RWPE2 (cell line): ENCODE measurements around the gene SMIM7.
A peak's percentile ranks its signal among the peaks of the same experiment; 100 is the strongest.

ENCODE experiments used
- ATAC-seq: fragments of 200-7000 bp; cut with Tn5 transposase; 3 replicates; pipeline ENCODE4 v1.9.1; 2021; ENCODE audit warnings: low read depth
- DNase-seq: peaks from one replicate; pipeline ENCODE4 v3.0.0-alpha.2; 2020; ENCODE audit warnings: low spot score
- H3K27ac ChIP-seq: fragments of 450-650 bp; 2 replicates; pipeline ENCODE4 v1.5.1; 2017; ENCODE audit warnings: mild to moderate bottlenecking; ENCODE audit not compliant: poor library complexity, severe bottlenecking
- H3K27me3 ChIP-seq: fragments of 250-450 bp; sonication (Bioruptor Pico); 2 replicates; pipeline ENCODE4 v1.5.1; 2021; ENCODE audit warnings: mild to moderate bottlenecking, moderate library complexity; ENCODE audit not compliant: insufficient read depth, poor library complexity, severe bottlenecking
- H3K36me3 ChIP-seq: fragments of 250-450 bp; sonication (Bioruptor Pico); 2 replicates; pipeline ENCODE4 v1.5.1; 2020; ENCODE audit warnings: low read depth, mild to moderate bottlenecking, moderate library complexity
- H3K4me1 ChIP-seq: fragments of 250-450 bp; sonication (Bioruptor Pico); 2 replicates; pipeline ENCODE4 v1.5.1; 2021; ENCODE audit warnings: mild to moderate bottlenecking, moderate library complexity; ENCODE audit not compliant: insufficient read depth, poor library complexity, severe bottlenecking
- H3K4me3 ChIP-seq: fragments of 250-450 bp; sonication (Bioruptor Pico); 2 replicates; pipeline ENCODE4 v1.5.1; 2021; ENCODE audit warnings: mild to moderate bottlenecking, moderate library complexity; ENCODE audit not compliant: severe bottlenecking
- H3K9me3 ChIP-seq: fragments of 250-450 bp; sonication (Bioruptor Pico); 2 replicates; pipeline ENCODE4 v1.5.1; 2021; ENCODE audit warnings: mild to moderate bottlenecking, moderate library complexity; ENCODE audit not compliant: severe bottlenecking
- TF ChIP-seq, protein P1 (sequence below): fragments of 450-650 bp; IDR thresholded peaks from one replicate; pipeline ENCODE4 v1.5.1; 2017; ENCODE audit warnings: mild to moderate bottlenecking, moderate library complexity; ENCODE audit not compliant: poor library complexity, severe bottlenecking

The SMIM7 gene

DNA sequence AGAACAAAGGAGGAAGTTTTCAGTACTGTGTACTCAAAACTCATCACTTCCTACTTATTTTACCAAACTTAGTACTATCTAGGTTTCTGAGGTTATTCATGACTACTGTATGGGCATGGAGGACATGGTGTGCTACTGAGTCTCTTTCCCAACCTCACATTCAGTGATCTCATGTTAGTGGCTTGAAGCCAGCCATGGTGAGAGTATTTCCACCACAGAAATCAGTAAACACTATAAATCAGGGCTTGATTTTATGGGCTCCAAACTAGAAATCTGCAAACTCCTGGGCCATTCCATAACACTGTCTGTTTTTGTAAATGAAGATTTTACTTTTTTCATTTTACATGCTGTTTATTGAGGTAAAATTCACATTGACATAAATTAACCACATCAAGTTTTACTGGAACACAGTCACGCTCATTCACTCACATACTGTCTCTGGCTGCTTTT is 51.6 kb downstream of the SMIM7 start:
- TF ChIP-seq, protein P1, sequence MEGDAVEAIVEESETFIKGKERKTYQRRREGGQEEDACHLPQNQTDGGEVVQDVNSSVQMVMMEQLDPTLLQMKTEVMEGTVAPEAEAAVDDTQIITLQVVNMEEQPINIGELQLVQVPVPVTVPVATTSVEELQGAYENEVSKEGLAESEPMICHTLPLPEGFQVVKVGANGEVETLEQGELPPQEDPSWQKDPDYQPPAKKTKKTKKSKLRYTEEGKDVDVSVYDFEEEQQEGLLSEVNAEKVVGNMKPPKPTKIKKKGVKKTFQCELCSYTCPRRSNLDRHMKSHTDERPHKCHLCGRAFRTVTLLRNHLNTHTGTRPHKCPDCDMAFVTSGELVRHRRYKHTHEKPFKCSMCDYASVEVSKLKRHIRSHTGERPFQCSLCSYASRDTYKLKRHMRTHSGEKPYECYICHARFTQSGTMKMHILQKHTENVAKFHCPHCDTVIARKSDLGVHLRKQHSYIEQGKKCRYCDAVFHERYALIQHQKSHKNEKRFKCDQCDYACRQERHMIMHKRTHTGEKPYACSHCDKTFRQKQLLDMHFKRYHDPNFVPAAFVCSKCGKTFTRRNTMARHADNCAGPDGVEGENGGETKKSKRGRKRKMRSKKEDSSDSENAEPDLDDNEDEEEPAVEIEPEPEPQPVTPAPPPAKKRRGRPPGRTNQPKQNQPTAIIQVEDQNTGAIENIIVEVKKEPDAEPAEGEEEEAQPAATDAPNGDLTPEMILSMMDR = no peak
- H3K27ac ChIP-seq = peak overlapping the region; percentile 19
- DNase-seq = no peak
- ATAC-seq = peak; percentile 75
- H3K9me3 ChIP-seq = no peaks in the 10 kb centered on the region
- no peaks in the 10 kb centered on the region for H3K36me3 ChIP-seq
- no peaks in the 10 kb centered on the region for H3K27me3 ChIP-seq
- H3K4me1 ChIP-seq = peaks cover 3% of the 10 kb centered on the region
- H3K4me3 ChIP-seq = no peak overlapping the region

GRCh38 chr19:16607819-16608218 is 52.1 kb downstream of the SMIM7 start:
- H3K27me3 ChIP-seq = no peaks in the 10 kb centered on the region
- no peak for DNase-seq
- no peaks in the 10 kb centered on the region for H3K9me3 ChIP-seq
- H3K27ac ChIP-seq = peak overlapping the region; percentile 19
- ATAC-seq = no peak; the same call in 2 of the 3 replicates
- no peaks in the 10 kb centered on the region for H3K36me3 ChIP-seq
- TF ChIP-seq, protein P1 = no peak
- H3K4me1 ChIP-seq = peaks cover 3% of the 10 kb centered on the region
- H3K4me3 ChIP-seq = no peak overlapping the region

DNA sequence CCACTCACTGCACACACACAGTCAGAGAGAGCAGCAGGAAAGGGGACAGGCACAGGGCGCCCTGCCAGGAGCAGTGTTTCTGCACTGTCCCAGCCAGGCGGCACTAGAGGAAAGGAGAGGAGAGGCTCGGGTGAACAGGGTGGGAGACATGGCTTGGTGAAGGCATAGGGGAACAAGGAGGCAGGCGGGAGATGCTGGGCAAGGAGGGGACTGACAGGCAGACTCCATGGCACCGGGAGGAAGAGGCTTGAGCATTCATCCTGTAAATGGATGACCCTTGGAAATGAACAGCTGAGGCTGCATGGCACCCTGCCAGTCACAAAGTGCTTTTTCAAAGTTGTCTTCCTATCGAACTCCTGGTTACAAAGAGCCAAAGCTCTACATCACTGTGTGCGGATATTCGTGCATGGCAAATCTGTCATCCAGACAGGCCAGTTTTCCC is 54.4 kb downstream of the SMIM7 start:
- no peaks in the 10 kb centered on the region for H3K27me3 ChIP-seq
- TF ChIP-seq, protein P1 = no peak
- no peaks in the 10 kb centered on the region for H3K9me3 ChIP-seq
- H3K4me3 ChIP-seq = no peak overlapping the region
- H3K4me1 ChIP-seq = peaks cover 3% of the 10 kb centered on the region
- H3K36me3 ChIP-seq = no peaks in the 10 kb centered on the region
- H3K27ac ChIP-seq = no peak overlapping the region
- DNase-seq (no peak), ATAC-seq (no peak)

- H3K4me1 ChIP-seq = peaks cover 3% of the 10 kb centered on the region
Measured at GRCh38 chr19:16605115-16605514, 54.8 kb downstream of the SMIM7 start.

DNA sequence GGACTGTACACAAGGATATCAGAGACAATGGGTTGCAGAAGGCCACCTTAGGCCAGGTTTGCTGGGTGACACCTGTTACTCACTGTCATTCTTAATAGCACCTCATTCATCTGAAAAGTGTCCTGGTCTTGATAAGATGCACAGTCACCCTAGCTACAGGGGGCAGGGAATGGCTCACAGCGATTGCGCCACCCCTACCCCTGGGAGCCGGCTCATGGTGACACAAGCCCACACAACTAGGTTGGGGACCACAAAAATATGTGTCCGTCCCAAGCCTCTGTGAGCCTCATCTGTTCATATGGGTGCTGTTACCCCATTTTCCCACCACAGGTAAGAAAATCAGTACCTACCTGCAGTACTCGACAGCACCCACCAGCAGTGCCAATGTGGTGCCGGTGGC is 55.3 kb downstream of the SMIM7 start:
- H3K4me3 ChIP-seq = no peak overlapping the region
- H3K36me3 ChIP-seq = no peaks in the 10 kb centered on the region
- no peaks in the 10 kb centered on the region for H3K9me3 ChIP-seq
- H3K27me3 ChIP-seq = no peaks in the 10 kb centered on the region
- DNase-seq (no peak), ATAC-seq (no peak)
- H3K27ac ChIP-seq = no peak overlapping the region
- TF ChIP-seq, protein P1 = no peak
- H3K4me1 ChIP-seq = peaks cover 3% of the 10 kb centered on the region

More at GRCh38 chr19:16605115-16605514, 54.8 kb downstream of the SMIM7 start:
- H3K4me3 ChIP-seq = no peak overlapping the region
- DNase-seq = no peak
- H3K27me3 ChIP-seq = no peaks in the 10 kb centered on the region
- ATAC-seq = no peak
- H3K36me3 ChIP-seq = no peaks in the 10 kb centered on the region
- H3K27ac ChIP-seq = no peak overlapping the region
- H3K9me3 ChIP-seq = no peaks in the 10 kb centered on the region
- TF ChIP-seq, protein P1 = no peak
